ENCODE data around the gene ACSS3. TPM values are rescaled to one million over a fixed set of nuclear protein-coding genes. Genes with fewer than 3 reads are reported as not detected.
"Not testable (repeated sequence)": the region's sequence is repeated elsewhere in the genome, so short reads cannot be mapped to it uniquely, and the experiment has no call there.

Gene ACSS3, protein sequence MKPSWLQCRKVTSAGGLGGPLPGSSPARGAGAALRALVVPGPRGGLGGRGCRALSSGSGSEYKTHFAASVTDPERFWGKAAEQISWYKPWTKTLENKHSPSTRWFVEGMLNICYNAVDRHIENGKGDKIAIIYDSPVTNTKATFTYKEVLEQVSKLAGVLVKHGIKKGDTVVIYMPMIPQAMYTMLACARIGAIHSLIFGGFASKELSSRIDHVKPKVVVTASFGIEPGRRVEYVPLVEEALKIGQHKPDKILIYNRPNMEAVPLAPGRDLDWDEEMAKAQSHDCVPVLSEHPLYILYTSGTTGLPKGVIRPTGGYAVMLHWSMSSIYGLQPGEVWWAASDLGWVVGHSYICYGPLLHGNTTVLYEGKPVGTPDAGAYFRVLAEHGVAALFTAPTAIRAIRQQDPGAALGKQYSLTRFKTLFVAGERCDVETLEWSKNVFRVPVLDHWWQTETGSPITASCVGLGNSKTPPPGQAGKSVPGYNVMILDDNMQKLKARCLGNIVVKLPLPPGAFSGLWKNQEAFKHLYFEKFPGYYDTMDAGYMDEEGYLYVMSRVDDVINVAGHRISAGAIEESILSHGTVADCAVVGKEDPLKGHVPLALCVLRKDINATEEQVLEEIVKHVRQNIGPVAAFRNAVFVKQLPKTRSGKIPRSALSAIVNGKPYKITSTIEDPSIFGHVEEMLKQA
- 7.0 TPM for polyA plus RNA-seq (ENCODE audit: insufficient read length)

DNA sequence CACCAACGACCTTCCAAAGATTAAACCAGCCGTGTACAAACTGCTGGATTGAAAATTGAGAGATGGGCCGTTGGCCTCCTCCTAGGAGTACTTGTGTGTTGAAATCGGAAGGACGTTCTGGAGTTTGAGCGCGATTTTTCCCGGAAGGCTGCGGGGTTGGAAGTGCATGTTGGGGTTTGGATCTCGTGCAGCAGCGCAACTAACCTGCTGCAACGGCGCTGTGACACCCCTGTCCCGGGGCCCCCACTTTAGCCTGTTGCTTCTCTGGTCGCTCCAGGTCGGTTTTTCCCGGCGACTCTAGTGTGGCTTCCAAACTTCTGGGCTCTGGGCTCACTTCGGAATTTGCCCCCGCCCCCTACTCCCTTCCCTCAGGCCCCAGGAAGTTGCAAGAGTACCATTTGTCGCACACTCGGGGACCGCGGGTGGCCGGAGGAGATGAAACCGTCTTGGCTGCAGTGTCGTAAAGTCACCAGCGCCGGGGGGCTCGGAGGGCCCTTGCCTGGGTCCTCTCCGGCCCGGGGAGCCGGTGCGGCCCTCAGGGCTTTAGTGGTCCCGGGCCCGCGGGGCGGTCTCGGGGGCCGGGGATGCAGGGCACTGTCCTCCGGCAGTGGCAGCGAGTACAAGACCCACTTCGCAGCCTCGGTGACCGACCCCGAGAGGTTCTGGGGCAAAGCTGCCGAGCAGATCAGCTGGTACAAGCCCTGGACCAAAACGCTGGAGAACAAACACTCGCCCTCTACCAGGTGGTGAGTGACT is at the start of gene ACSS3:
Gene ACSS3 (plus strand): TSS at position 394 of the 756 bp plus-strand sequence. CDS start 42 bp downstream, at position 436.
- no peak for DNase-seq (ENCODE audit: low read depth)

DNA sequence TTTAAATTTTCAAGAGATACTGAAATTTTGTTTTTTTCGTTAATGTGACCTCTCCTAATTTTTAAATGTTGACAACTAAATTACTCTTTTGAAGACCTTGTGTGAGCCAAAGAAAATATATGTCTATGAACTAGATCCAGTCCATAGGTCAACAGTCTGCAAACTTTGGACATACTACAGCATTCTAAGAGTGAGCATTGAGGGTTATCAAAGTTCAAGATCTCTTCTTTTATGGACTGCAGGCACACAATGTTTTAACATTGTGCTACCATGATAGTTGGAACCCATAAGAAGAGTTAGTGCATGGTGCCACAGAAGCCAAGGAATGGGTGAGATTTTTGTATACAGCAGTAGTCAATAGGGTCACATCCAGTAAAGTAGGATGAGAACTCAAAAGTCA is 43.0 kb upstream of the ACSS3 start:
- DNase-seq (ENCODE audit: low read depth), result no peak

DNA sequence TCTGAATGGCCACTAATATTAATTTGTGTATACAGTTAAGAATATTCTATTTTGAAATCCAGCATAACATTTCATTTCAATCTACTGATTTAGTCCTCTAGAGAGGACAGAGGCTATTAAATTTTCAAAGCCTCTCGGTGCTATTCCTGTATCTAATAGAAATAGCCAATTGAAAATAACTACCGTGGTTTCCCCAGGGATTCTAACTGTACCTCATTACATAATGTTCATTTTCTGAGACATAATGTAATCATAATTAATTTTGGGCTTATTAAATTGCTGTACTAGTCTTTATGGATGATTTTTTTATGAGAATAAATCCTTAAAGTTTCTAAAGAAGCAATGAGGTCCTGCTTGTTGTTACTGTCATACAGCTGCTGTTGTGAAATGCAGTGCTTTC is 38.6 kb upstream of the ACSS3 start:
- no peak for DNase-seq (ENCODE audit: low read depth)

DNA sequence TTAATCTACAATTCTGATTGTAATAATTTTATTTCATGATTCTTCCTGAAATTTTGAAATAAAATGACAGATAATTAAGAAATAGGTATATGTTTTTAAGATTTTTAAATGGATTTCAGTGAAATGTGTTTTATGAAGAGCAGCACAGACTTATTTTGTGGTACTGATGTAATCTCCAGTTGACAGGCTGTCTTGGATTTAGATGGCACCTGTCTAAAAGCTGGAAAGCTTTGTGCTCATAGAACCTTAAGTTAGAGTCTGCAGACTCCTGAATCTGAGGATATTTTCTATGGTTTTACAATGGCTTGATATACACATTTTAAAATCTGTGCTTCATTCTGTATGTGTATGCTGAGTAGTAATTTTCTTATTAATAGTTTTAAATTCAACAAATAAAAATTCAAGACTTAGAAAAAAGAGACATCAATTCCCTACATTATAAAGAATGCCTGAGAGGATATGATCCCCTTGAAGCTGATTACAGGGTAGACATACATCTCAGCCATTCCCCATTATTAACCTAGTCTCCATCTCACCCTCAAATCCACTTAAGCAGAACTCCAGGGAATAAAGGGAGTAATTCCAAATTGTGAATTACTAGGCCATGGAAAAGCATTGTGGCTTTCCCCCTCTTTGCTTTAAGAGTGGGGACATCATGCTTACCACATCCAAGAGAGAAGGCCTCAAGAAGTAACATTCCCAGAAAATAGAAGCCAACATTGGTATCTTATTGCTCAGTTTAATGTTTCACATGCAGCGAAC is 33.7 kb upstream of the ACSS3 start:
- DNase-seq (ENCODE audit: low read depth), result no peak

DNA sequence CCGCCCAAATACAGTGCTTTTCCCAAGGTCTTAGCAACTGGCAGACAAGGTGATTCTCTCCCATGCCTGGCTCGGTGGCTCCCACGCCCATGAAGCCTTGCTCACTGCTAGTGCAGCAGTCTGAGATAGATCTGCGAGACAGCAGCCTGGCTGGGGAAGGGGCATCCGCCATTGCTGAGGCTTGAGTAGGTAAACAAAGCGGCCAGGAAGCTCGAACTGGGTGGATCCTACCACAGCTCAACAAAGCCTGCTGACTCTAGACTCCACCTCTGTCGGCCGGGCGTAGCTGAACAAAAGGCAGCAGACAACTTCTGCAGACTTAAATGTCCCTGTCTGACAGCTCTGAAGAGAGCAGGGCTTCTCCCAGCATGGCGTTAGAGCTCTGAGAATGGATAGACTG is 12.9 kb upstream of the ACSS3 start:
- not testable (repeated sequence) for DNase-seq (ENCODE audit: low read depth)

DNA sequence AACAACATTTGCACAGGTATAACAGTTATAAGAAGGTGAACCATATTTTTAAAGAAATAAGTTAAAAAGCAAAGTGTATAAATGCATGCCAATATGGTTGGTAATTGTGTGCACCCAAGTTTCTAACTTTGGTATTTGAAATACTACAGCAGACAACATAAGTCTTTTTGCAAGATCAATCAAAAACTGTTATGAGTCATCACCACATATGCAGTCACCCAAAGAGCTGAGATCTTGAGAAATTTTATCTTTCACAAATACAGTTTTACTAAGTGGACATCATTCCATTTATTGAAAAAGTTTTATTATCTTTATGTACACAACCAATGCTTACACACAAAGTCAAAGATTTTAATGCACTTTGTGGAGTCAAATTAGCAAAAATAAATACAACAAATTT is 7.0 kb upstream of the ACSS3 start:
- DNase-seq (ENCODE audit: low read depth), result no peak

DNA sequence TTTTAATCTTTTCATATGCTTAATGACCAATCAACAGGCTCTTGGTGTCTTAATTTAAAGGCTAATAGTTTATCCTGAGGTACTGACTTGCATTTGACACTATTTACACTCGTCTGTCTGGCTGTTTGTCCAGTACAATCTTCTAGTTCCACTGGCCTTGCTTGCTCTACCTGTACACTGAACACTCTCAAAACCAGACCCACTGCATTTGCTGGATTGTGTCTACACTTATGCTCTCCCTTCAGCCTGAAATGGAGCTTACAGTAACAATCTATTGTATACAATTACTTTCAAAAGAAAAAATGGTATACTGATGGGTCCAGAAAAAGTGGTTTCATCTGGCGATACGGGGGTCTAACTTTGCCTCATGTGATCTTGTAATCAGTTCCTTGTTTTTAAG is 2.3 kb upstream of the ACSS3 start:
- DNase-seq (ENCODE audit: low read depth), result no peak

DNA sequence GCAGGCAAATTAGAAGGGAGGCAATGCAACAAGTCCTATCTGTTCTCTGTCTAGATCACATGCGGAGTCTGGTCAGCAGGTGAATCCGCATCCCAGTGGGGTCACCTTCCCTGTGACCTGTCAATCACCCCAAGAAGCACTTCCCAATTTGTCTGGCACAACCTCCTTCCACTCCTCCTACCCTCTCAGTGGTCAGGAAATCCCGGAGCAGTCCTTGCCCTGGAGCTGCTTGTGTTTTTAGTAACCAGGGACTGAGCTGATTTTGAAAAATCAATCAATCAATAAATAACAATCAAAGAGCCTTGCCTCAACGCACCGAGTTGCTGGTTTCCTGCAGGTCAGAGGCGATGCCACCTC is 572 bp upstream of the ACSS3 start:
- DNase-seq (ENCODE audit: low read depth), result no peak

DNA sequence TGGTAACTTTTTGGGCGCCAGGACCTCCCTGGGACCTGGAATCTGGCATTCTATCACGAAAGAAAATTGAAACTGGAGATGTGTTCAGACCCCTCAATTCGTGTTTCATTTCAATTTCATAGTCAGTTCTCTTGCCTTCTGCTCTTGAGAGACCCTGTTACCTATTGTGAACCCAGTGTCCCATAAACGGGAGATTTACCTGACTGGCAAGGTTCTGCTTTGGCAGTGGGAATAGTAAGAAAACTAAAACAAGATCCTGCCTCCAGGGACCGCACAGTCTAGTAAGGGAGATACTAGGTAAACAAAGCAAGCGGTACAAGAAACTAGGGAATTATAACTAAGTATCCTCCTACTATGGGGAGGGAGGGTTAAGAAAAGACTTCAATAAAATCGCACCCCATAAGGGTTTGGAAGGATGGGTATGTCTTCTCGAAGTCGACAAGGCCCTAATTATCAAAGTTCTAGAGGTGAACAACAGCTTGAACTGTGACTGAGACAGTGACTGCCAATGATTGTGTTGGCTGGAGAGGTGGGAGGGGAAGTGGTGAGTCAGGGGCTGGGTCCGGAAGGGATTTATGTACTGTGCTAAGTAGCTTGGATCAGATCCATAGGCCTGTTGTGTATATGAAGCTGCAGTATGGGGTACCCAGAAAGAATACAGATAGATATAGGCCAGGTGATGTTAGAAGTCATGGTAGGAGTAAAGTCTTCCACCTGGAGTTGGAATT is 754 bp downstream of the ACSS3 start:
- no peak for DNase-seq (ENCODE audit: low read depth)

DNA sequence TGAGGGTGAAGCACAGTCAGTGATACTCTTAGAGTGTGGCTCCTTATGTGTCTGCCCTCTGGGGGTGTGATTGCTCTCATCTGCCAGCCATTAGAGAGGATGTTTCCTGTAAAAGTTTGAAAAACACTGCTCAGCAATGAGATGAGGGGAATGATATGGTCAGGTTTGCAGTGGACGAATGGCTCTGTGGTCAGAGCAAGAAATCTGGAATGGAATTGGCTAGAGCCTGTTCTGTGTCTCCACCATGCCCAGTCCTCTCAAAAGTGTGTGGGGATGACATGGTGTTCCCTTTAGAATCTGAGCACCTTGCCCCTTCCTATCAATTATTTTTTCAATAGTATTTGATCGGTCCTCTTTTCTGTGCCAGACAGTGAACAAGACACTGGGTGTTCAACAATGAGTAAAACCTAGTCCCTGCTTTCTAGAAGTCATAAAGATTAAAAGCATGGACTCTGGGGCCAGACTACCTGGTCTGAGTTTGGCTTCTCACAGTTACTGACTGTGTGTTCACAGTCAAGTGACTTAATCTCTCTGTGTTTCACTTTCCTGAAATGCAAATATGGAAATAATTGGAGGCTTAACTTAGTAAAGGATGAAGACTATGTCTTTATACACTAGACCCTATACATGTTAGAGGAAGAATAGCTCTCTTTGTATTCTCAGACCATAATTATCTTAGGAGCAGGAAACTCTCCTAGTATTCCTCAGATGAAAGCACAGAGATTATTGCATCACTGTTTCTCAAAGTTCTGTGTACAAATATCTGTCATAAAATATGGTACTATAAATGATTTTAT is 1.6 kb downstream of the ACSS3 start:
- DNase-seq (ENCODE audit: low read depth), result no peak

DNA sequence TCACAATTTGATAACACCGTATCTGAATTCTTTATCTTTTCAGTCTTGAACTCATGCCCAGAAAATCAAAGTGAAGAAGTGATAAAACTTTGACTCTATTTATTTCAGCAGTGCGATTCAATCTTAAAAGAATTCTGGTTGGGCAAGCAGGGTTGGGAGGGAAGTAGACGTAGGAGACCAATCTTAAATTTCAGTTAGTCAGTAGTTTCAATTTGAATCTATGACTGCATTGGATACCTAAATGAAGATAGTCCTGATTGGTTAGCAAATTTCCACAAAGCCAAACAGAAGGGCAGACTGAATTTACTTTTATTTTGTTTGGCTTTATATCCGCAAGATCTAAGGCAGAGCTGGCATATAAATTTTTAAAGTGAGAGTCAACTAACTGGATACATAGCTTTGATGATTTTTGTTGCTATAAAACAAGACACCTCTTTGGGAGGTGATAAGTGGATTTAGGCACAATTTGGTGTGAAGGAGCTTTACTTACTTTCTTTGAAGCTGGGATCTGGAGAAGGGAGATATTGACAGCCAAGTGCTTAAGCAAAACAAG is 2.6 kb downstream of the ACSS3 start:
- no peak for DNase-seq (ENCODE audit: low read depth)

DNA sequence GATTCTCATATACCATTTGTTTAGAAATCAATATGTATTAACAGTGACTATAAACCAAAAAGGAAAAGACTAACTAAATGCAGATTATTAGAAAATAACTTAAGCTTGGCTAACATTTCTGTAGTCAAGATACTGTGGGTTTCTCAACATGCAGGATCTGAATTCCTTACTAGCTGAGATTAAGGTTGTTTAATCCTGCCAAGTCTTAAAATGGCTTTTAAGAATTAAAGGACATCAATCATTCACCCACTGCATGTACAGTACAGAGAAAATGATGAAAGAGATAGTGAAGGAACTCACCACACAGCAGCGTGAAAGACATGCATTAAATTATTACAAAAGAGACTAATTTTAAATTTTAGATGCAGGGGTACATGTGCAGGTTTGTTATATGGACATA is 3.8 kb downstream of the ACSS3 start:
- DNase-seq (ENCODE audit: low read depth), result no peak

DNA sequence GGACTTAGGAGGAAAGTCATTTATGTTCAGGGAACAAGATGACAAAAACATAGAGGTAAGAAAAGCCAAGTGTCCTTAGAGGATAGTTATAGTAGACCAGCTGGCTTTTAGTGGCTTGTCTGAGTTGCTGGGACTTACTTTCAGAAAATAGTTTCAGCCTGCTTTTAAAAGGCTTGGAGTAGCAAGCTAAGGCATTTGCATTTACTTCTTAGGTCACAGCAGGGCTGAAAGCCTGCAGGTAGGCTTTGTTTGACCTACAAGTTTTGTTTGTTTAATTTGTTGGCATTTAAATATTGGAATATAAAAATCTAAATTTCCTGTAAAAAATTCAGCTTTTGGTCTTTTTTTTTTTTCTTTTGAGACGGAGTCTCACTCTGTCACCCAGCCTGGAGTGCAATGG is 5.1 kb downstream of the ACSS3 start:
- no peak for DNase-seq (ENCODE audit: low read depth)

DNA sequence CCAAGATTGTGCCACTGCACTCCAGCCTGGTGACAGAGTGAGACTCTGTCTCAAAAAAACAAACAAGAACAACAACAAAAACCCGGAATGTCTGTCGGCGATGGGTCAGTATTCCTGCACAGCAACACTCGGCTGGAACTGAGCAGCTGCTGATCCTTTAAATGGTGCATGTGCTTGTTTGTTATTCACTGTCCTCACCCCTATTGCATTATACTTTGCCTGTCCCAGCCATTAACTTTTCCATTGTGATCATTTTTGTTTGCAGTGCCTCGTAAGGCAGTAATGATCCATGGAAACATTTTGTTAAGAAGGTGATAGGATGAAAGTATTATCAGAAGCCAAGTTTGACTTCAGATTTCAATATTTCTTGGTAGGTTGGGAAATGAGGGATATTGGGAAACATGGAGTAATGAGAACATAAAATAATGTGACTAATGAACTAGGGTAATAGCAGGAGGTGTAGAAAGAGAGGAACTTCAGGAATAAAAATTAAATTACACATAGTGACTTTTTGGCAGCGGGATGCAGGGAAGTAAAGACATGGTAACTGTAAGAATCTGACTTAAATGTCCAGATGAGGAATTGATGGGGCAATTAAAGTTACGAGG is 6.1 kb downstream of the ACSS3 start:
- DNase-seq (ENCODE audit: low read depth), result no peak

DNA sequence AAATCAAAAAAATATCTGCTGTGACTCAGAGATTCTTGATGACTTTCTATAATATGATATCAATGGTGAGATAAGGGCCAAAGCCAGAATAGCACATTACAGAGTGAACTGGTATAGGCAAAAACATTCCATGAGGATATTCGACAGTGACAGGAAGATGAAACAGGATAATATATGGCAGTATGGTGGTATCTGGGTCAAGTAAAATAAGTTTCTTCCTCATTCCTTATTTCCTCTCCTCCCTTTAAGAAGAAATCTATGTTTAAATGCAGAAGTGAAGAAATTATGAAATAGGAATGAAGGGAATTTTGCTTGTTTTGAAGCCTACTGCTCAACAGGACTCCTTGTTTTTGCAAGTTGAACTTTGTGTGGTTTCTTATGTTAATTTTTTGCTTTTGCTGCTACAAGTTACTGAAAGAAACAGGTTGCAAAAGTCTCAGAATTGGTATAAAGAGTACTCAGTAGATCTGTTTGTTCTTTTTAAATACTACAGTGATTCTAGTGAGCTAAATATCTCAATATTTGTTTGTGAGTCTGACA is 7.0 kb downstream of the ACSS3 start:
- DNase-seq (ENCODE audit: low read depth), result no peak

DNA sequence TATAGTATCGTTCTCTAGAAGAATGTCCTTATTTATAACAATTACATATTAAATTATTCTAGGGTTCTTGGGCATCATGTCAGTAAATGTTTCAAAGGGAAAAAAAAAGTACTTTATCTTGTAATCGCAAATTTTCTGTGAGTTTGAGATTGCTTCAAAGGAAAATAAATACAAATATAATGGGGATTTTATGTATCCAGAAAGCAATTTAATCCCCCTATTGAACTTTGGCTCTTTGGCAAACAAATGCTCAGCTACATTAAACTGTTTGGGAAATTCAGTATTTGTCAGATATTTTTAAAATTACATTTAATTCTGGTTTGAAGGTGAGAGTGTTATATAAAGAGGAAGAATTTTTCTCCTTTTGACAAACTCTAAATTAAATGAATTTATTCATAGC is 8.0 kb downstream of the ACSS3 start:
- no peak for DNase-seq (ENCODE audit: low read depth)

DNA sequence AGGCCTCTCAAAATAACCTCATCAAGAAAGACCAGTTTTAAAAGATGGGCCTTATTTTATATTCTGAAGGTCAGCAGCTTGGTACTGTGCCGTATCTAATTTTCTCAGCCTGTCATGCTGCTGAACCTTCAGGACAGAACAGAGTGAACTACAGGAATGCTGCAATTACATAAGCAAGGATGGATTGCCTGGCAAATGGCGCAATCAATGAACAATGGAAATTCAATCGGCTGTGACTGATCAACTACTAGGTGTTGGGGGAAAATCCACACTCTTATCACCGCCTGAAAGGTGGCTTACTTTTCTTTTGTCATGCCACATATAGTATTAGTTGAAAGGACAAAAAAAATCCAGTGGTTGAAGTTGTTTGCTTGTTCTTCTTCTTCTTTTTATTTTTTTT is 8.5 kb downstream of the ACSS3 start:
- no peak for DNase-seq (ENCODE audit: low read depth)

DNA sequence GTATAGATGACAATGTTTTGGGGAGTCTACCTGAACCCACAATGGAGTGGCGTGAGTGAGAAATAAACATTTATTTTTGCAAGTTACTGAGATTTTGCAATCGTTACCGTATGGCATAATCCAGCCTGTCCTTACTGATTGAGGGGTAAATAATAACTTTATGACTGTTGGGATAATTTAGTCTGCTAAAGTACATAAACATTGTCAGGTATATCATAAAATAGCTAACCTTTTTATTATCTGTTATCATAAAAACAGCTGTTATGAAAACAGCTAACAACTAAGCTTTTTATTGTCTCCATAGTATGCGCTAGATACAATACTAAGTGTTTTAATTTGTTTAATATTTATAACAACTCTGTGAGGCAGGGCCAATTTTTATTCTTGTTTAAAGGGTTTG is 10.3 kb downstream of the ACSS3 start:
- no peak for DNase-seq (ENCODE audit: low read depth)

DNA sequence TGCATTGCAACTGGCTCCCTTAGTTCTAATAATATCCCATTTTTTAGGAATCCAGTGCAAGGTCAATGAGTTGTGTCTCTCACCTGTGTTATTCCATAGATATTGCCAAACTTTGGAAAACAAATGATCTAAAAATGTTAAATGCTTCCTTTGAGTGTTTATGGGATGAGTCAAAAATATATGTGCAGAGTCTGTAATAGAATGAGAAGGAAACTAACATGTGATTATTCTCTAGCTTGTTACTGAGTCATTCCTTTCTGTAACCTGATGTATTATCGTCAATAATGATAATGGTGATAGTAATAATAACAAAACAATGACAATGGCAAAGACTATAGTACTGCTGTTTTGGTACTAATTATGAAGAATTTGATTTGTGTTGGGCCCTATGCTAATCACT is 11.5 kb downstream of the ACSS3 start:
- no peak for DNase-seq (ENCODE audit: low read depth)
